GM13976 (cell line): ENCODE data around the gene AATK.

Experiments
- DNase-seq: peaks from one replicate; pipeline ENCODE4 v3.0.0; 2012; ENCODE audit warnings: low spot score
- in situ Hi-C: fragments of 300-500 bp; cut with MboI; formaldehyde crosslinking; loops from one replicate; pipeline ENCODE4 v1.12.0; 2022; ENCODE audit warnings: low sequenced_read_pairs, mixed read lengths, inconsistent platforms; ENCODE audit not compliant: unreplicated experiment
- TF ChIP-seq, protein P1 (sequence below): IDR thresholded peaks from 2 replicates; pipeline ENCODE4 v1.5.1; 2012; ENCODE audit warnings: borderline replicate concordance, mild to moderate bottlenecking; ENCODE audit not compliant: insufficient read depth; ENCODE audit errors: extremely low read depth, missing control alignments, control extremely low read depth

Gene AATK

GRCh38 chr17:81069135-81069645, 96.8 kb downstream of the AATK start:
- TF ChIP-seq, protein P1, sequence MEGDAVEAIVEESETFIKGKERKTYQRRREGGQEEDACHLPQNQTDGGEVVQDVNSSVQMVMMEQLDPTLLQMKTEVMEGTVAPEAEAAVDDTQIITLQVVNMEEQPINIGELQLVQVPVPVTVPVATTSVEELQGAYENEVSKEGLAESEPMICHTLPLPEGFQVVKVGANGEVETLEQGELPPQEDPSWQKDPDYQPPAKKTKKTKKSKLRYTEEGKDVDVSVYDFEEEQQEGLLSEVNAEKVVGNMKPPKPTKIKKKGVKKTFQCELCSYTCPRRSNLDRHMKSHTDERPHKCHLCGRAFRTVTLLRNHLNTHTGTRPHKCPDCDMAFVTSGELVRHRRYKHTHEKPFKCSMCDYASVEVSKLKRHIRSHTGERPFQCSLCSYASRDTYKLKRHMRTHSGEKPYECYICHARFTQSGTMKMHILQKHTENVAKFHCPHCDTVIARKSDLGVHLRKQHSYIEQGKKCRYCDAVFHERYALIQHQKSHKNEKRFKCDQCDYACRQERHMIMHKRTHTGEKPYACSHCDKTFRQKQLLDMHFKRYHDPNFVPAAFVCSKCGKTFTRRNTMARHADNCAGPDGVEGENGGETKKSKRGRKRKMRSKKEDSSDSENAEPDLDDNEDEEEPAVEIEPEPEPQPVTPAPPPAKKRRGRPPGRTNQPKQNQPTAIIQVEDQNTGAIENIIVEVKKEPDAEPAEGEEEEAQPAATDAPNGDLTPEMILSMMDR = no peak
- no peak for DNase-seq
- in situ Hi-C loops = no loop called here

DNA sequence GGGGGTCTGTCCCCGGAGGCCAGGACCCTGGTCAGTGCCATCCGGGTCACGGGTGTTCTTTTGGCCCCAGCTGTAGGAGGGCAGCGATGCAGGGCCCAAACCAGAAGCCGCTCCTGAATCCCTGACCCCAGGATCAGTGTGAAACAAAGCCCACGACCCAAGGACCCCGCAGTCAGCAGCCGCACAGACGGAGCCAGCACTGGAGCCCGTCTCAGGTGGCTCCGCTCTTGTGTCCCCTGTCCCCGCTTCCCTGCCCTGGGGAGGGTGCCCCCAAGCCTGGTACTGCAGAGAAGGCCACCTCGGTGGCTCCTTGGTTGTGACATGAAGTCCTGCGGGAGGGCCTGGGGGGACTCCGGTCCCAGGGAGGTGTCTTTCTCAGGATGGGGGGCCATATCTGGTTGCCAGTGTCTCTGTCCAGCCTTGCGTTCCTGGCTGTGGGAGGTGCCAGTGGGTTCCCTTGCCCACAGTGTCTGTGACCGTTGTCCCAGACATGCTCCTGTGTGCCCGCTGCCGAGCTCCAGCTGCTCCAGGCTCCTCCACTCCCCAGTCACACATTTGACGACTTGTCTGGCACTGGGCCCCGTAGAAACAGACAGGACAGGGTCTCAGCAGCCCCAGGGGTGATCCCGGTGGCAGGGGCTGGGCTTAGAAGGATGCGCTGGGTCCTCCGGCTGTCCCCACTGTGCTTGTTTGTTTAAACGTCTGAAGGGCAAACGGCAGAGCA, 97.4 kb downstream of the AATK start:
- TF ChIP-seq, protein P1 = no peak
- no peak for DNase-seq
- in situ Hi-C loops = no loop called here

GRCh38 chr17:81067391-81067811, 98.6 kb downstream of the AATK start:
- no peak for DNase-seq
- TF ChIP-seq, protein P1 = no peak
- in situ Hi-C loops = no loop called here
